Endothelial cell of umbilical vein (primary cell): ENCODE results near the gene KRT83. TPM values are rescaled to one million over a fixed set of nuclear protein-coding genes. Genes with fewer than 3 reads are reported as not detected.

Experiments used
- BruUV-seq: library from RNA; stranded (reverse); fragments of 400-500 nt; replicated peaks from 2 replicates; lab custom pipeline; 2021; lab: Mats Ljungman, UMichigan
- CTCF ChIA-PET: fragments of 300-600, 350-600 bp; sonication (Branson Sonifier 250); formaldehyde crosslinking; loops from one replicate; lab custom pipeline; 2021; ENCODE audit warnings: antibody characterized with exemption, inconsistent platforms; lab: Charles Lee
- POLR2A ChIA-PET: fragments of 300-600, 350-600 bp; sonication (Branson Sonifier 250); formaldehyde crosslinking; loops from one replicate; lab custom pipeline; 2021; ENCODE audit warnings: antibody characterized with exemption, inconsistent platforms; lab: Charles Lee
- DNase-seq: peaks from one replicate; pipeline ENCODE4 v3.0.0-alpha.2; 2011; ENCODE audit warnings: low read depth, low spot score
- FAIRE-seq: peaks from 2 replicates; lab custom pipeline; 2011; peaks lifted over from hg19 to GRCh38; lab: Jason Lieb, UNC
- H2AFZ ChIP-seq: 2 replicates; pipeline ENCODE4 v1.6.0; 2012; ENCODE audit warnings: low read depth, low read length, control low read depth, inconsistent platforms
- H3K27ac ChIP-seq: 2 replicates; pipeline ENCODE4 v1.5.1; 2011; ENCODE audit warnings: low read depth, mild to moderate bottlenecking, control low read depth, low read length, moderate library complexity; ENCODE audit not compliant: insufficient read depth
- H3K27me3 ChIP-seq, 2 experiments: 2 replicates each; pipeline versions ENCODE4 v1.6.0 to v1.6.1; 2011; ENCODE audit warnings: low read length in 2 of 2, mixed read lengths in 1 of 2; ENCODE audit not compliant: control insufficient read depth in 2 of 2, insufficient read depth in 2 of 2
- H3K36me3 ChIP-seq, 2 experiments: 2 replicates in 1 of 2; 3 replicates in 1 of 2; pipeline ENCODE4 v1.5.1; 2011; ENCODE audit warnings: low read length in 2 of 2, mild to moderate bottlenecking in 1 of 2, moderate library complexity in 1 of 2; ENCODE audit not compliant: control insufficient read depth in 2 of 2, insufficient read depth in 2 of 2; ENCODE audit errors: extremely low read depth in 1 of 2
- H3K4me1 ChIP-seq: 3 replicates; pipeline ENCODE4 v1.5.1; 2011; ENCODE audit warnings: mild to moderate bottlenecking, low read length; ENCODE audit not compliant: control insufficient read depth, insufficient read depth; ENCODE audit errors: extremely low read depth
- H3K4me2 ChIP-seq: 2 replicates; pipeline ENCODE4 v1.6.1; 2011; ENCODE audit warnings: low read length, control low read depth, mixed read lengths; ENCODE audit not compliant: insufficient read depth
- H3K4me3 ChIP-seq, 3 experiments: fragments of 200-600 bp in 1 of 3; sonication (generic), shearing (Covaris generic) in 1 of 3; replicated peaks in 1 of 3; 2 replicates each; pipeline ENCODE4 v1.5.1; 2011 to 2016; ENCODE audit warnings: control low read depth in 3 of 3, low read length in 3 of 3, mild to moderate bottlenecking in 2 of 3, inconsistent platforms in 1 of 3, low read depth in 1 of 3, moderate library complexity in 1 of 3; ENCODE audit not compliant: insufficient read depth in 1 of 3
- H3K79me2 ChIP-seq: 2 replicates; pipeline ENCODE4 v1.6.0; 2012; ENCODE audit warnings: low read length, inconsistent platforms; ENCODE audit not compliant: control insufficient read depth, insufficient read depth
- H3K9ac ChIP-seq: replicated peaks from 2 replicates; pipeline ENCODE3; 2011; ENCODE audit warnings: low read length, control low read depth; ENCODE audit not compliant: insufficient read depth; ENCODE audit errors: extremely low read depth
- H3K9me1 ChIP-seq: replicated peaks from 3 replicates; pipeline ENCODE4 v1.6.0; 2011; ENCODE audit warnings: mild to moderate bottlenecking, low read length; ENCODE audit not compliant: control insufficient read depth, insufficient read depth; ENCODE audit errors: extremely low read depth
- H3K9me3 ChIP-seq: replicated peaks from 2 replicates; pipeline ENCODE4 v1.5.1; 2012; ENCODE audit warnings: low read length, inconsistent platforms; ENCODE audit not compliant: control insufficient read depth, insufficient read depth
- H4K20me1 ChIP-seq: replicated peaks from 2 replicates; pipeline ENCODE3; 2011; ENCODE audit warnings: mild to moderate bottlenecking, low read length; ENCODE audit not compliant: control insufficient read depth, insufficient read depth; ENCODE audit errors: extremely low read depth
- CTCF ChIP-seq, 2 donors: IDR thresholded peaks; 1 replicate in 1 of 2; 2 replicates in 1 of 2; pipeline ENCODE4 v1.5.1; 2011; ENCODE audit warnings: low read length in 2 of 2, mild to moderate bottlenecking in 2 of 2, moderate library complexity in 2 of 2, control low read depth in 1 of 2, inconsistent platforms in 1 of 2, low read depth in 1 of 2; ENCODE audit not compliant: insufficient read depth in 1 of 2; ENCODE audit errors: extremely low read depth in 1 of 2
- EZH2 ChIP-seq: IDR thresholded peaks from 2 replicates; pipeline ENCODE4 v1.6.1; 2012; ENCODE audit warnings: borderline replicate concordance, low read depth, mild to moderate bottlenecking, moderate library complexity, low read length, inconsistent platforms; ENCODE audit not compliant: severe bottlenecking
- FOS ChIP-seq: IDR thresholded peaks from 2 replicates; pipeline ENCODE4 v1.6.1; 2011; ENCODE audit warnings: mild to moderate bottlenecking, low read length, moderate library complexity, borderline replicate concordance; ENCODE audit not compliant: insufficient read depth
- GATA2 ChIP-seq: IDR thresholded peaks from 2 replicates; pipeline ENCODE4 v1.7.0; 2011; ENCODE audit warnings: low read depth, mild to moderate bottlenecking, moderate library complexity, mixed read lengths, low read length; ENCODE audit not compliant: insufficient read length, insufficient read depth
- JUN ChIP-seq: IDR thresholded peaks from 2 replicates; pipeline ENCODE4 v1.6.1; 2011; ENCODE audit warnings: borderline replicate concordance, low read depth; ENCODE audit not compliant: insufficient read length, insufficient read depth
- MAX ChIP-seq: IDR thresholded peaks from 2 replicates; pipeline ENCODE4 v1.6.1; 2011; ENCODE audit not compliant: insufficient read depth, insufficient read length
- MYC ChIP-seq: IDR thresholded peaks from one replicate; pipeline ENCODE4 v1.6.1; 2011; ENCODE audit warnings: mild to moderate bottlenecking, low read depth, low read length
- POLR2A ChIP-seq: IDR thresholded peaks from 2 replicates; pipeline ENCODE4 v1.6.1; 2012; ENCODE audit warnings: low read depth, mild to moderate bottlenecking, control low read depth, low read length
- POLR2AphosphoS5 ChIP-seq: IDR thresholded peaks from 2 replicates; pipeline ENCODE4 v1.6.1; 2012; ENCODE audit warnings: low read depth, mild to moderate bottlenecking, control low read depth, low read length, moderate library complexity; ENCODE audit not compliant: insufficient read depth
- dilution Hi-C: fragments of 300-500 bp; cut with MboI; formaldehyde crosslinking; loops from one replicate; pipeline ENCODE4 v1.15.0; 2019; ENCODE audit warnings: low sequenced_read_pairs; ENCODE audit not compliant: extremely low pct_ligation_motif_present
- intact Hi-C: fragments of 100-400 bp; cut with micrococcal nuclease; formaldehyde crosslinking; loops from one replicate; pipeline ENCODE4 v1.10.0; 2022
- polyA plus RNA-seq, 4 experiments: library from polyadenylated mRNA; depleted of rRNA in 3 of 4; stranded (reverse) in 3 of 4; unstranded in 1 of 4; fragments of >200 nt; gene quantifications; 2 replicates each; pipeline versions ENCODE4 v1.2.1 to v1.2.3, GENCODE V29; 2011 to 2012; ENCODE audit warnings: missing spikeins in 1 of 4
- total RNA-seq: library from RNA; stranded (reverse); gene quantifications from 2 replicates; pipeline ENCODE4 v1.2.3, GENCODE V29; 2021

The KRT83 gene
- total and polyA plus RNA-seq, 2 donors (not counting 3 experiments of a cell fraction or from before 2014, with no cell fraction given): not detected

GRCh38 chr12:52306731-52307130 lies 14.5 kb downstream of the KRT83 start:
- FAIRE-seq: no peak
- no peak for DNase-seq
- dilution Hi-C loops: no loop called here
- intact Hi-C loops: no loop called here
- Histone ChIP-seq H4K20me1 (no peaks in the 10 kb centered on the region), H3K4me2 (no peak overlapping the region), H3K27ac (no peak overlapping the region), H3K9me1 (no peaks in the 10 kb centered on the region), H3K36me3 (no peaks in the 10 kb centered on the region), H2AFZ (no peak overlapping the region), H3K9me3 (no peaks in the 10 kb centered on the region), H3K4me1 (no peaks in the 10 kb centered on the region), H3K79me2 (no peaks in the 10 kb centered on the region), H3K9ac (no peak overlapping the region), H3K27me3 (peaks cover 53 to 54% of the 10 kb centered on the region in 2 experiments), H3K4me3 (no peak overlapping the region)
- ChIA-PET CTCF (interaction anchor here (1.1 to 2.3 kb wide), 15 partner anchors 9 to 573 kb away, joined by 3 to 14 read pairs (median 5); partner anchors contain the start of gene KRT83), POLR2A (interaction anchor here (0.6 kb wide), 1 partner anchor 1407 kb away, joined by 3 read pairs; no protein-coding TSS in a partner anchor)
- no TSS peak for BruUV-seq
- no peak for TF ChIP-seq FOS
- TF ChIP-seq POLR2A: no peak
- no peak for TF ChIP-seq POLR2AphosphoS5
- TF ChIP-seq MYC: no peak
- TF ChIP-seq GATA2: no peak
- no peak for TF ChIP-seq MAX
- TF ChIP-seq CTCF (IDR thresholded peaks at IDR 0.05; ENCODE audit: extremely low read depth in 1 of 2, insufficient read depth in 1 of 2, low read depth in 1 of 2, low read length in 2 of 2): no peak
- TF ChIP-seq EZH2: no peak
- TF ChIP-seq JUN: no peak
